Caki2 (cell line): ENCODE measurements around the gene CDH4. TPM values are rescaled to one million over a fixed set of nuclear protein-coding genes. Genes with fewer than 3 reads are reported as not detected.

Experiments used
- DNase-seq: peaks from one replicate; pipeline ENCODE4 v3.0.0-alpha.2; 2015; ENCODE audit warnings: low read depth
- in situ Hi-C: cut with HindIII; loops from 2 replicates; pipeline ENCODE4 v1.10.0; 2016; ENCODE audit warnings: low sequenced_read_pairs, low pct_unique_long_range_greater_than_20kb, mixed read lengths
- total RNA-seq: library from RNA; depleted of rRNA; stranded (reverse); fragments of >200 nt; shearing (Covaris generic); gene quantifications from 2 replicates; pipeline ENCODE4 v1.2.3, GENCODE V29; 2014; ENCODE audit warnings: low replicate concordance

CDH4 gene
- total RNA-seq, 1 experiment from 2014 or later, result 2.7 TPM

- in situ Hi-C loops, result no loop called here
- DNase-seq, result no peak
Observed at GRCh38 chr20:61769286-61769832, 517.3 kb downstream of the CDH4 start.

GRCh38 chr20:61770113-61770585 lies 518.1 kb downstream of the CDH4 start:
- in situ Hi-C loops, result no loop called here
- DNase-seq, result no peak

GRCh38 chr20:61771805-61772350 lies 519.8 kb downstream of the CDH4 start:
- in situ Hi-C loops, result no loop called here
- no peak for DNase-seq

- no peak for DNase-seq
- in situ Hi-C loops, result no loop called here
Observed at GRCh38 chr20:61772828-61773631, 521.0 kb downstream of the CDH4 start.

- in situ Hi-C loops, result no loop called here
- DNase-seq, result no peak
Observed at GRCh38 chr20:61773926-61774587, 522.0 kb downstream of the CDH4 start.

GRCh38 chr20:61775423-61775822 lies 523.4 kb downstream of the CDH4 start:
- in situ Hi-C loops, result no loop called here
- DNase-seq, result no peak

- in situ Hi-C loops, result no loop called here
- no peak for DNase-seq
Observed at GRCh38 chr20:61776491-61777075, 524.5 kb downstream of the CDH4 start.

- DNase-seq, result no peak
- in situ Hi-C loops, result no loop called here
Observed at GRCh38 chr20:61777773-61778494, 525.9 kb downstream of the CDH4 start.

GRCh38 chr20:61778495-61778863 lies 526.4 kb downstream of the CDH4 start:
- no peak for DNase-seq
- in situ Hi-C loops, result no loop called here

- no peak for DNase-seq
- in situ Hi-C loops, result no loop called here
Observed at GRCh38 chr20:61779176-61779965, 527.3 kb downstream of the CDH4 start.

- in situ Hi-C loops, result no loop called here
- no peak for DNase-seq
Observed at GRCh38 chr20:61780066-61780465, 528.0 kb downstream of the CDH4 start.

- in situ Hi-C loops, result no loop called here
Observed at GRCh38 chr20:61784801-61785566, 532.9 kb downstream of the CDH4 start.

GRCh38 chr20:61785567-61785816 lies 533.4 kb downstream of the CDH4 start:
- in situ Hi-C loops, result no loop called here
- DNase-seq, result no peak

More at GRCh38 chr20:61784801-61785566, 532.9 kb downstream of the CDH4 start:
- no peak for DNase-seq

GRCh38 chr20:61786230-61786629 lies 534.2 kb downstream of the CDH4 start:
- in situ Hi-C loops, result no loop called here
- no peak for DNase-seq

GRCh38 chr20:61788343-61788742 lies 536.3 kb downstream of the CDH4 start:
- DNase-seq, result no peak
- in situ Hi-C loops, result no loop called here

- no peak for DNase-seq
- in situ Hi-C loops, result no loop called here
Observed at GRCh38 chr20:61789329-61789728, 537.3 kb downstream of the CDH4 start.
